Panc1 (cell line): Measurements from ENCODE around the gene TRMT6. TPM values are rescaled to one million over a fixed set of nuclear protein-coding genes. Genes with fewer than 3 reads are reported as not detected.

Experiments
- ATAC-seq: fragments of 200-7000 bp; cut with Tn5 transposase; 2 replicates; pipeline ENCODE4 v1.9.1; 2020; ENCODE audit warnings: mild to moderate bottlenecking, moderate library complexity
- BruUV-seq: library from RNA; stranded (reverse); fragments of 400-500 nt; replicated peaks from 2 replicates; lab custom pipeline; 2021; lab: Mats Ljungman, UMichigan
- CTCF ChIA-PET: fragments of 300-600 bp; sonication (Branson Sonifier 250); formaldehyde crosslinking; loops from one replicate; lab custom pipeline; 2022; ENCODE audit warnings: antibody characterized with exemption; lab: Charles Lee
- POLR2A ChIA-PET: fragments of 300-600 bp; sonication (Branson Sonifier 250); formaldehyde crosslinking; loops from one replicate; lab custom pipeline; 2022; ENCODE audit warnings: antibody characterized with exemption; lab: Charles Lee
- DNase-seq: peaks from one replicate; pipeline ENCODE4 v3.0.0-alpha.2; 2010; ENCODE audit warnings: low read depth, low spot score
- H3K27ac ChIP-seq: 2 replicates; pipeline ENCODE4 v1.5.1; 2011; ENCODE audit warnings: mild to moderate bottlenecking, low read length, inconsistent platforms
- H3K27me3 ChIP-seq: fragments of 200-500 bp; sonication (Bioruptor generic); 2 replicates; pipeline ENCODE4 v1.6.0; 2014; ENCODE audit warnings: low read length, inconsistent platforms; ENCODE audit not compliant: control insufficient read depth, insufficient read depth
- H3K36me3 ChIP-seq: fragments of 200-500 bp; sonication (Bioruptor generic); 2 replicates; pipeline ENCODE4 v1.5.1; 2014; ENCODE audit warnings: inconsistent platforms, mild to moderate bottlenecking, low read length, moderate library complexity; ENCODE audit not compliant: control insufficient read depth, insufficient read depth
- H3K4me1 ChIP-seq: 2 replicates; pipeline ENCODE4 v1.5.1; 2011; ENCODE audit warnings: inconsistent platforms, mild to moderate bottlenecking, low read length, moderate library complexity; ENCODE audit not compliant: control insufficient read depth, insufficient read depth
- H3K4me3 ChIP-seq, 2 experiments: 2 replicates each; pipeline ENCODE4 v1.5.1; 2011 to 2012; ENCODE audit warnings: low read depth in 2 of 2, low read length in 2 of 2, mild to moderate bottlenecking in 2 of 2, inconsistent platforms in 1 of 2, moderate library complexity in 1 of 2
- H3K9me3 ChIP-seq: fragments of 200-500 bp; sonication (Bioruptor generic); 2 replicates; pipeline ENCODE4 v1.5.1; 2014; ENCODE audit warnings: low read depth, mild to moderate bottlenecking, inconsistent platforms, low read length, moderate library complexity; ENCODE audit not compliant: control insufficient read depth, insufficient read depth
- CTCF ChIP-seq: fragments of 450-650 bp; IDR thresholded peaks from 2 replicates; pipeline ENCODE4 v1.5.1; 2017; ENCODE audit warnings: mild to moderate bottlenecking
- POLR2AphosphoS5 ChIP-seq: IDR thresholded peaks from 2 replicates; pipeline ENCODE4 v1.6.1; 2012; ENCODE audit warnings: mild to moderate bottlenecking, low read depth, low read length, moderate library complexity
- REST ChIP-seq, 2 experiments: IDR thresholded peaks; 2 replicates each; pipeline ENCODE4 v1.6.1; 2011 to 2012; ENCODE audit warnings: low read depth in 2 of 2, control low read depth in 1 of 2, low read length in 1 of 2, mild to moderate bottlenecking in 1 of 2, moderate library complexity in 1 of 2; ENCODE audit not compliant: insufficient read depth in 1 of 2
- SIN3A ChIP-seq: IDR thresholded peaks from 2 replicates; pipeline ENCODE4 v1.6.1; 2012; ENCODE audit warnings: low read depth, mild to moderate bottlenecking, low read length, moderate library complexity, borderline replicate concordance; ENCODE audit not compliant: insufficient read depth
- TCF7L2 ChIP-seq: IDR thresholded peaks from 2 replicates; pipeline ENCODE4 v1.6.1; 2011; ENCODE audit warnings: mild to moderate bottlenecking, low read depth, low read length, inconsistent platforms
- in situ Hi-C: cut with HindIII; loops from 2 replicates; pipeline ENCODE4 v1.10.0; 2016; ENCODE audit warnings: low sequenced_read_pairs, low pct_unique_long_range_greater_than_20kb
- intact Hi-C: fragments of 100-400 bp; cut with micrococcal nuclease; formaldehyde crosslinking; loops from one replicate; pipeline ENCODE4 v1.10.0; 2022; ENCODE audit not compliant: unreplicated experiment
- total RNA-seq: library from RNA; stranded (reverse); gene quantifications from one replicate; pipeline ENCODE4 v1.2.1, GENCODE V29; 2021; ENCODE audit not compliant: unreplicated experiment

Gene TRMT6
- total RNA-seq, 1 experiment from 2014 or later, result 27.9 TPM

- peaks cover 3% of the 10 kb centered on the region for H3K27me3 ChIP-seq
Measured at GRCh38 chr20:5899444-5899843, 50.9 kb downstream of the TRMT6 start.

GRCh38 chr20:5895626-5896025, 54.7 kb downstream of the TRMT6 start:
- POLR2A ChIA-PET, result no interaction called here
- CTCF ChIA-PET, result no interaction called here
- no TSS peak for BruUV-seq
- Histone ChIP-seq H3K4me3 (no peak overlapping the region), H3K9me3 (no peaks in the 10 kb centered on the region), H3K4me1 (no peaks in the 10 kb centered on the region), H3K36me3 (no peaks in the 10 kb centered on the region), H3K27ac (no peak overlapping the region), H3K27me3 (peaks cover 7% of the 10 kb centered on the region)
- intact Hi-C loops, result no loop called here
- in situ Hi-C loops, result no loop called here
- DNase-seq, result no peak
- no peak for TF ChIP-seq TCF7L2
- TF ChIP-seq SIN3A, result no peak
- TF ChIP-seq REST (IDR thresholded peaks at IDR 0.05; ENCODE audit: insufficient read depth in 1 of 2, low read depth in 2 of 2, low read length in 1 of 2), result no peak
- no peak for TF ChIP-seq POLR2AphosphoS5
- no peak for TF ChIP-seq CTCF
- no peak for ATAC-seq

More at GRCh38 chr20:5899444-5899843, 50.9 kb downstream of the TRMT6 start:
- ATAC-seq (no peak), DNase-seq (no peak)
- no TSS peak for BruUV-seq
- H3K4me3 ChIP-seq, result no peak overlapping the region
- ChIA-PET POLR2A (no interaction called here), CTCF (no interaction called here)
- in situ Hi-C loops (no loop called here), intact Hi-C loops (no loop called here)
- H3K9me3 ChIP-seq, result no peaks in the 10 kb centered on the region
- no peak overlapping the region for H3K27ac ChIP-seq
- no peaks in the 10 kb centered on the region for H3K36me3 ChIP-seq
- TF ChIP-seq REST (IDR thresholded peaks at IDR 0.05; ENCODE audit: insufficient read depth in 1 of 2, low read depth in 2 of 2, low read length in 1 of 2) (no peak), SIN3A (no peak), CTCF (no peak), TCF7L2 (no peak), POLR2AphosphoS5 (no peak)
- H3K4me1 ChIP-seq, result no peaks in the 10 kb centered on the region
